CD8-positive, alpha-beta memory T cell (primary cell): ENCODE results near the gene SCYGR8. TPM values are rescaled to one million over a fixed set of nuclear protein-coding genes. Genes with fewer than 3 reads are reported as not detected.

Source experiments
- CTCF ChIA-PET: fragments of 350-600 bp; sonication (Branson Sonifier 250); formaldehyde crosslinking; loops from one replicate; lab custom pipeline; 2021; ENCODE audit warnings: antibody characterized with exemption; lab: Charles Lee
- POLR2A ChIA-PET: fragments of 350-600 bp; sonication (Branson Sonifier 250); formaldehyde crosslinking; loops from one replicate; lab custom pipeline; 2021; ENCODE audit warnings: antibody characterized with exemption; lab: Charles Lee
- DNase-seq, 5 donors: peaks; one replicate each; pipeline versions ENCODE4 v3.0.0 to v3.0.0-alpha.2; 2020 to 2022; ENCODE audit warnings: mixed read lengths in 1 of 5
- H3K27ac ChIP-seq: one replicate; pipeline ENCODE4 v1.7.0; 2013; ENCODE audit warnings: low read depth, mild to moderate bottlenecking, low read length, moderate library complexity
- H3K27me3 ChIP-seq: 2 replicates; pipeline ENCODE4 v1.7.0; 2013; ENCODE audit warnings: low read length, mild to moderate bottlenecking; ENCODE audit not compliant: insufficient read depth, poor library complexity, severe bottlenecking
- H3K36me3 ChIP-seq: 2 replicates; pipeline ENCODE4 v1.7.0; 2013; ENCODE audit warnings: mild to moderate bottlenecking, low read length, moderate library complexity; ENCODE audit not compliant: insufficient read depth
- H3K4me1 ChIP-seq: 2 replicates; pipeline ENCODE4 v1.7.0; 2013; ENCODE audit warnings: mild to moderate bottlenecking, low read length, moderate library complexity; ENCODE audit not compliant: insufficient read depth
- H3K4me3 ChIP-seq: 2 replicates; pipeline ENCODE4 v1.7.0; 2013; ENCODE audit warnings: mild to moderate bottlenecking, low read length
- H3K9me3 ChIP-seq: 2 replicates; pipeline ENCODE4 v1.7.0; 2013; ENCODE audit warnings: mild to moderate bottlenecking, low read length
- H3K27ac Mint-ChIP-seq, 8 donors: one replicate each; pipeline ENCODE4 v1.8.0; 2020 to 2021; ENCODE audit warnings: mixed read lengths in 8 of 8, mild to moderate bottlenecking in 6 of 8, inconsistent platforms in 3 of 8, moderate library complexity in 3 of 8
- H3K27me3 Mint-ChIP-seq, 2 donors: one replicate each; pipeline ENCODE4 v1.8.0; 2020 to 2021; ENCODE audit warnings: mixed read lengths in 2 of 2, mild to moderate bottlenecking in 1 of 2, moderate library complexity in 1 of 2
- H3K36me3 Mint-ChIP-seq, 3 donors: one replicate each; pipeline ENCODE4 v1.8.0; 2020 to 2021; ENCODE audit warnings: mixed read lengths in 3 of 3, inconsistent platforms in 1 of 3, mild to moderate bottlenecking in 1 of 3
- H3K4me1 Mint-ChIP-seq, 3 donors: one replicate each; pipeline ENCODE4 v1.8.0; 2020 to 2021; ENCODE audit warnings: mixed read lengths in 3 of 3, inconsistent platforms in 1 of 3, mild to moderate bottlenecking in 1 of 3
- H3K4me3 Mint-ChIP-seq, 7 donors: one replicate each; pipeline ENCODE4 v1.8.0; 2020 to 2021; ENCODE audit warnings: mixed read lengths in 7 of 7, mild to moderate bottlenecking in 6 of 7, moderate library complexity in 4 of 7, inconsistent platforms in 2 of 7
- H3K9me3 Mint-ChIP-seq, 5 donors: one replicate each; pipeline ENCODE4 v1.8.0; 2020 to 2022; ENCODE audit warnings: mixed read lengths in 5 of 5, mild to moderate bottlenecking in 3 of 5, moderate library complexity in 2 of 5, inconsistent platforms in 1 of 5
- polyA plus RNA-seq: library from polyadenylated mRNA; unstranded; fragments of 300-500 nt; fragmentation: Illumina TruSeq; gene quantifications from one replicate; pipeline ENCODE4 v1.2.3, GENCODE V29; 2021
- total RNA-seq, 2 experiments: library from RNA; stranded (reverse); gene quantifications; one replicate each; pipeline ENCODE4 v1.2.3, GENCODE V29; 2021

SCYGR8 gene
- total and polyA plus RNA-seq, 3 experiments from 2014 or later: not detected

GRCh38 chr2:227767830-227768229, 22.1 kb downstream of the SCYGR8 start:
- ChIA-PET CTCF (no interaction called here), POLR2A (no interaction called here)
- Mint-ChIP-seq H3K4me1 (peaks cover 0 to 5% (median 2%) of the 10 kb centered on the region in 3 donors), H3K9me3 (no peaks in the 10 kb centered on the region), H3K36me3 (no peaks in the 10 kb centered on the region), H3K4me3 (no peak overlapping the region), H3K27me3 (peaks cover 0 to 2% of the 10 kb centered on the region in 2 donors), H3K27ac (no peak overlapping the region)
- Histone ChIP-seq H3K4me3 (no peak overlapping the region), H3K4me1 (no peaks in the 10 kb centered on the region), H3K27me3 (no peaks in the 10 kb centered on the region), H3K36me3 (no peaks in the 10 kb centered on the region), H3K27ac (no peak overlapping the region), H3K9me3 (no peaks in the 10 kb centered on the region)
- no peak for DNase-seq

- no peaks in the 10 kb centered on the region for H3K27me3 Mint-ChIP-seq
- no peaks in the 10 kb centered on the region for H3K36me3 Mint-ChIP-seq
- Histone ChIP-seq H3K4me1 (no peaks in the 10 kb centered on the region), H3K9me3 (no peaks in the 10 kb centered on the region), H3K36me3 (no peaks in the 10 kb centered on the region), H3K27ac (no peak overlapping the region), H3K27me3 (no peaks in the 10 kb centered on the region), H3K4me3 (no peak overlapping the region)
- H3K4me3 Mint-ChIP-seq: no peak overlapping the region
- H3K9me3 Mint-ChIP-seq: no peaks in the 10 kb centered on the region
- POLR2A ChIA-PET: no interaction called here
- no peak for DNase-seq
- CTCF ChIA-PET: no interaction called here
- peak overlapping the region in 1 of 8 donors; percentile 51 for H3K27ac Mint-ChIP-seq
- H3K4me1 Mint-ChIP-seq: peaks cover 0 to 9% (median 5%) of the 10 kb centered on the region in 3 donors
Observed at GRCh38 chr2:227772197-227772661, 26.5 kb downstream of the SCYGR8 start.

GRCh38 chr2:227772932-227773331, 27.2 kb downstream of the SCYGR8 start:
- no peaks in the 10 kb centered on the region for H3K9me3 Mint-ChIP-seq
- Histone ChIP-seq H3K9me3 (no peaks in the 10 kb centered on the region), H3K27me3 (no peaks in the 10 kb centered on the region), H3K36me3 (no peaks in the 10 kb centered on the region), H3K4me1 (no peaks in the 10 kb centered on the region), H3K27ac (no peak overlapping the region), H3K4me3 (no peak overlapping the region)
- POLR2A ChIA-PET: no interaction called here
- no peak overlapping the region for H3K27ac Mint-ChIP-seq
- CTCF ChIA-PET: no interaction called here
- peaks cover 0 to 9% (median 5%) of the 10 kb centered on the region in 3 donors for H3K4me1 Mint-ChIP-seq
- no peaks in the 10 kb centered on the region for H3K36me3 Mint-ChIP-seq
- H3K27me3 Mint-ChIP-seq: no peaks in the 10 kb centered on the region
- DNase-seq: no peak
- H3K4me3 Mint-ChIP-seq: no peak overlapping the region

- ChIA-PET CTCF (interaction anchor here (1.0 to 1.6 kb wide), 2 partner anchors 8 to 9 kb away, joined by 3 to 5 read pairs; no protein-coding TSS in a partner anchor), POLR2A (no interaction called here)
- H3K27ac ChIP-seq: no peak overlapping the region
- Mint-ChIP-seq H3K9me3 (no peaks in the 10 kb centered on the region), H3K27ac (peak overlapping the region in 1 of 8 donors; percentile 76), H3K36me3 (no peaks in the 10 kb centered on the region), H3K27me3 (peaks cover 0 to 4% of the 10 kb centered on the region in 2 donors), H3K4me3 (no peak overlapping the region), H3K4me1 (peaks cover 0 to 9% (median 5%) of the 10 kb centered on the region in 3 donors)
- no peak for DNase-seq
- no peaks in the 10 kb centered on the region for H3K4me1 ChIP-seq
- no peak overlapping the region for H3K4me3 ChIP-seq
- no peaks in the 10 kb centered on the region for H3K9me3 ChIP-seq
- H3K27me3 ChIP-seq: no peaks in the 10 kb centered on the region
- H3K36me3 ChIP-seq: no peaks in the 10 kb centered on the region
Observed at GRCh38 chr2:227774011-227774624, 28.4 kb downstream of the SCYGR8 start.

GRCh38 chr2:227774895-227775842, 29.5 kb downstream of the SCYGR8 start:
- Mint-ChIP-seq H3K36me3 (no peaks in the 10 kb centered on the region), H3K27ac (peak overlapping the region in 6 of 8 donors; percentile 4 to 76 (median 15)), H3K4me1 (peaks cover 0 to 9% (median 5%) of the 10 kb centered on the region in 3 donors), H3K27me3 (peaks cover 4% of the 10 kb centered on the region in 2 donors), H3K9me3 (no peaks in the 10 kb centered on the region), H3K4me3 (no peak overlapping the region)
- ChIA-PET CTCF (interaction anchor here (1.0 to 1.6 kb wide), 2 partner anchors 8 to 9 kb away, joined by 3 to 5 read pairs; no protein-coding TSS in a partner anchor), POLR2A (no interaction called here)
- Histone ChIP-seq H3K36me3 (no peaks in the 10 kb centered on the region), H3K27me3 (no peaks in the 10 kb centered on the region), H3K27ac (no peak overlapping the region), H3K4me3 (no peak overlapping the region), H3K9me3 (no peaks in the 10 kb centered on the region), H3K4me1 (no peaks in the 10 kb centered on the region)
- DNase-seq: no peak

- H3K27me3 ChIP-seq: no peaks in the 10 kb centered on the region
- no peaks in the 10 kb centered on the region for H3K4me1 ChIP-seq
- POLR2A ChIA-PET: no interaction called here
- no peaks in the 10 kb centered on the region for H3K9me3 ChIP-seq
- H3K27ac Mint-ChIP-seq: peak overlapping the region in 3 of 8 donors; percentile 21 to 31 (median 29)
- H3K27ac ChIP-seq: no peak overlapping the region
- no peaks in the 10 kb centered on the region for H3K9me3 Mint-ChIP-seq
- H3K27me3 Mint-ChIP-seq: peaks cover 11 to 13% of the 10 kb centered on the region in 2 donors
- peaks cover 6 to 15% (median 12%) of the 10 kb centered on the region in 3 donors for H3K4me1 Mint-ChIP-seq
- CTCF ChIA-PET: interaction anchor here (0.7 kb wide), 1 partner anchor 15 kb away, joined by 3 read pairs; no protein-coding TSS in a partner anchor
- no peaks in the 10 kb centered on the region for H3K36me3 ChIP-seq
- H3K36me3 Mint-ChIP-seq: no peaks in the 10 kb centered on the region
- DNase-seq: no peak
- no peak overlapping the region for H3K4me3 Mint-ChIP-seq
- H3K4me3 ChIP-seq: no peak overlapping the region
Observed at GRCh38 chr2:227780981-227781615, 35.4 kb downstream of the SCYGR8 start.

- peaks cover 6 to 15% (median 12%) of the 10 kb centered on the region in 3 donors for H3K4me1 Mint-ChIP-seq
- no peaks in the 10 kb centered on the region for H3K9me3 ChIP-seq
- POLR2A ChIA-PET: no interaction called here
- H3K4me3 Mint-ChIP-seq: no peak overlapping the region
- H3K27ac Mint-ChIP-seq: peak overlapping the region in 1 of 8 donors; percentile 11
- H3K9me3 Mint-ChIP-seq: no peaks in the 10 kb centered on the region
- CTCF ChIA-PET: interaction anchor here (0.7 kb wide), 1 partner anchor 15 kb away, joined by 3 read pairs; no protein-coding TSS in a partner anchor
- no peaks in the 10 kb centered on the region for H3K4me1 ChIP-seq
- H3K36me3 ChIP-seq: no peaks in the 10 kb centered on the region
- H3K4me3 ChIP-seq: no peak overlapping the region
- H3K27me3 ChIP-seq: no peaks in the 10 kb centered on the region
- no peaks in the 10 kb centered on the region for H3K36me3 Mint-ChIP-seq
- no peak for DNase-seq
- no peak overlapping the region for H3K27ac ChIP-seq
- peaks cover 11 to 13% of the 10 kb centered on the region in 2 donors for H3K27me3 Mint-ChIP-seq
Observed at GRCh38 chr2:227781841-227782240, 36.1 kb downstream of the SCYGR8 start.
